ENCODE measurements around the gene MX1.

MX1 gene

DNA sequence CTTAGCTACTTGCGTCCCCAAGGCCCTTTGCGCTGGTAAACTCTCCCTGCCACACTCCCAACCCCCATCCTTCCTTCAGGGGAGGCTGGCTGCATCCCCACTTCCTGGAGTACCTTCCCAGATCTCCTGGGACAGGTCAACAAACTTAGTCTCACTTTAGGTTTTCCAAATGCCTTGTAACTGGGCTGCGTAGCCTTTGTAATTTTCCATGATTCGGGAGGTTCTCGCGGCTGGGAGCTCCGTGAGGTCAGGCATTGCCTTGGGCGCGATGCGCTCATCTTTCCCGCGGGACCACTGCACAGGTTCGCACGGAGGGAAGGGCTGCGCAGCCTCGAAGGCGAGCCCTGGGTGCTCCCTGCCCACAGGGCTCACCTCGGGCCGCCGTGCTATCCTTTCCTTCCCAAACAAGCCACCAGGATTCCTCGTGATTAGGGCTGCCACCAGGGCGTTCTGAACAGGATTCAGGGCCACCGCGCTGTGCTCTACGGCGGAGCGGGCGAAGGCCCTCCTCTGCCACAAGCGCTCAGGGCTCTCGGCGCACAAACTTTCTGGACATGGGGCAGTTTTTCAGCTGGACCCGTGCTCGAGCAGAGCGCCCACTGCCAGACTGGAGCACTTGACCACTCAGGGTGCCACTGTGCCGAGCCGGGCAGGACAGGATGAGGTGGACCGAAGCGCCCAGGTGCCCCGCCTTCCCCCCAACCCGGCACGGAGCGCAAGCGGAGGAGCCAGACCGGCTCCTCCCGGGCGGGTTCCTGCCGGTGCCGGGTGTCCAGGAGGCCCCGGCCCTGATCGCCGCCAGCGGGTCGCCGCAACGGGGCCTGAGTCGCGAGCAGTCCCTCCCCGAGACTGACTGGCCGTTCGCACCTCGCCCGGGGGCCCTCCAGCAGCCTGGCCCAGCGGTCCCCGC lies 80.8 kb downstream of the MX1 start:
- no peak for DNase-seq (ENCODE audit: low read depth)
- H3K4me3 ChIP-seq (ENCODE audit: low read depth, low read length), result peak overlapping the region; percentile 81
- TF ChIP-seq, protein P1, sequence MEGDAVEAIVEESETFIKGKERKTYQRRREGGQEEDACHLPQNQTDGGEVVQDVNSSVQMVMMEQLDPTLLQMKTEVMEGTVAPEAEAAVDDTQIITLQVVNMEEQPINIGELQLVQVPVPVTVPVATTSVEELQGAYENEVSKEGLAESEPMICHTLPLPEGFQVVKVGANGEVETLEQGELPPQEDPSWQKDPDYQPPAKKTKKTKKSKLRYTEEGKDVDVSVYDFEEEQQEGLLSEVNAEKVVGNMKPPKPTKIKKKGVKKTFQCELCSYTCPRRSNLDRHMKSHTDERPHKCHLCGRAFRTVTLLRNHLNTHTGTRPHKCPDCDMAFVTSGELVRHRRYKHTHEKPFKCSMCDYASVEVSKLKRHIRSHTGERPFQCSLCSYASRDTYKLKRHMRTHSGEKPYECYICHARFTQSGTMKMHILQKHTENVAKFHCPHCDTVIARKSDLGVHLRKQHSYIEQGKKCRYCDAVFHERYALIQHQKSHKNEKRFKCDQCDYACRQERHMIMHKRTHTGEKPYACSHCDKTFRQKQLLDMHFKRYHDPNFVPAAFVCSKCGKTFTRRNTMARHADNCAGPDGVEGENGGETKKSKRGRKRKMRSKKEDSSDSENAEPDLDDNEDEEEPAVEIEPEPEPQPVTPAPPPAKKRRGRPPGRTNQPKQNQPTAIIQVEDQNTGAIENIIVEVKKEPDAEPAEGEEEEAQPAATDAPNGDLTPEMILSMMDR (IDR thresholded peaks at IDR 0.05; ENCODE audit: control insufficient read depth, extremely low read depth, insufficient read depth), result no peak

DNA sequence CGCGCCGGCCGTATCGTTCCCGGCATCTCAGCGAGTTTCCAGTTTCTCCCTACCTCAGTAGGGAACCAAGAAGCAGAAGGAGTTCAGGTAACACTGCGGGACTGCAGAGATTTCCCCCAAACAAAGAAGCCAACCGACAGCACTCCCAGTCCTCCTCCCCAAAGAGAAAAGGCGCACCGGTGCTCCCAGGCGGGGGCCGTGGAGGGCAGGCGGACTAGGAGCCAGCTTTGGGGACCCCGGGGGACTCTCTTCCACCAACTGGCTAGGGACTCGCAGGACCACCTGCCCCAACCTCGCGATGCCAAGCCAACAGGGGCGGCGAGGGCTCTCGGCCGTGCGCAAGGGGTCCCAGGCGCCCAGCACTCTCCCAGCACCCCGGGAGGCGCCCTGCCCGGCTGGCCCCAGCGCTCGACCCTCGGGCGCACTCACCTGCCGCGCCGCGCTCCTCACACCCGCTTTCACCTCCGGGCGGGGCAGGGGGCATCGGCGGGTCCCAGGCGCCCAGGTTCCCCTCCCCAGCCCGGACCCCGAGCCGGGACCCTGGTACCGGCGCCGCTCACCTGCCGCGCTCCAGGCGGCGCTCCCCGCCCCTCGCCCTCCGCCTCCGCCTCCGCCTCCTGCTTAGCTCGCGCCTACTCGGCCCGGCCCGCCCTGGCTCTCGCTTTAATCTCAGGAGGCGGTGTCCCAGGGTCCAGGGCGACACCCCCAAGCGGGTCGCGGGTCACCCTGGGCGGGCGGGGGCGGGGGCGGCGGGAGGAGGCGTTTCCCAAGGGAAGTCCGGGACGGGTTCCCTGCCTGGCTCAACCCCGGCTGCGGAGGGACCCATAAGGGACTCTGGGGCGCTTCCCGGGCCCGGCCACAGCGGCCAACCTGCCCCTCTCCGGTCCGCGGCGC lies 81.7 kb downstream of the MX1 start, which contains the start of gene TMPRSS2:
TMPRSS2 (minus strand) TSS at position 638 of the 894 bp plus-strand sequence. CDS start 10,025 bp downstream, outside the sequence.
- H3K4me3 ChIP-seq (ENCODE audit: low read depth, low read length), result peak within 1 kb of the TSS; percentile 81
- TF ChIP-seq, protein P1 (IDR thresholded peaks at IDR 0.05; ENCODE audit: control insufficient read depth, extremely low read depth, insufficient read depth), result no peak
- DNase-seq (ENCODE audit: low read depth), result no peak

DNA sequence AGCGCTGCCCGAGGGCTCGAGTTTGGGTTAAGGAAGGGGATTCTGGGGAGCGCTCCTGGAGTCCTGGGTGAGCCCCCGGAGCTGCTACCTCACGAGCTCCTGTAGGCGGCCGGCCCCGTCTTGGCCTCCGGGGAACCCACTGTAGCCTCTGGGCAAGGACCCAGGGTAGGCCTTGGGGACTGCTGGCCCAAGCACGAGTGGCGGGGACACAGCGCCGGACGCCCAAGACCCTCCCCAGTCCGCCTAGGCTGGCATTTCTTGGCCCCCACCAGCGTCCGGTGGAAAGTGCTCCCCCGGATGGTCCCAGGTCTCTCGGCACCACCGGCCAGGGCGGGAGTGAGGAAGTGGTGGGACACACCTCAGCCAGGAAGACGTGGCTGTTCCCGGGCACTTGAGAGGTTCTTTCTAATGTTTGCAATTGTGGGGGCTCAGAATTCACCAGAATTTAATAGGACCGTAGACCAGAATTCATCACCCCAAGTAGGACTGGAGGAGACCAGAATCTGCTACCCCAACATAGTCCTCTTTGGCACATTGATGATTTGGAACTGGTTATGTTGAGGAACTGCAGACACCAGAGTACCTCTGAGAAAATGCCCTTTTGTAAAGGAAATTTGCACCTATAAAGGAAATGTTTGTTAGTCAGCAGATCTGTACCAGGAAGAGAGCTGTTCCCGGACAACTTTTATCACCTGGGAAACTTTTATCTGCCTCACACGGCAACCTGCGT lies 82.5 kb downstream of the MX1 start:
- DNase-seq (ENCODE audit: low read depth), result no peak
- TF ChIP-seq, protein P1 (IDR thresholded peaks at IDR 0.05; ENCODE audit: control insufficient read depth, extremely low read depth, insufficient read depth), result no peak
- peak overlapping the region; percentile 81 for H3K4me3 ChIP-seq (ENCODE audit: low read depth, low read length)
